Right lobe of liver (tissue), 4 donors: Measurements from ENCODE around the gene DUSP6.

Experiments
- POLR2A ChIP-seq: fragments of 450-650 bp; IDR thresholded peaks from one replicate; pipeline ENCODE4 v1.6.1; 2017; ENCODE audit warnings: antibody characterized with exemption, mild to moderate bottlenecking
- TF ChIP-seq, protein P1 (sequence below), 4 donors: fragments of 200-600 bp in 3 of 4; fragments of 450-650 bp in 1 of 4; IDR thresholded peaks; one replicate each; pipeline versions ENCODE4 v1.5.1 to v1.8.0; 2016 to 2022; ENCODE audit warnings: antibody characterized with exemption in 4 of 4, mild to moderate bottlenecking in 2 of 4
- donor health status: DM: no; HTN: no; CAD: no.
- donor health status: DM: no; HTN: no; CAD: no.
- donor health status: DM: no; HTN: yes; CAD: no.

DNA sequence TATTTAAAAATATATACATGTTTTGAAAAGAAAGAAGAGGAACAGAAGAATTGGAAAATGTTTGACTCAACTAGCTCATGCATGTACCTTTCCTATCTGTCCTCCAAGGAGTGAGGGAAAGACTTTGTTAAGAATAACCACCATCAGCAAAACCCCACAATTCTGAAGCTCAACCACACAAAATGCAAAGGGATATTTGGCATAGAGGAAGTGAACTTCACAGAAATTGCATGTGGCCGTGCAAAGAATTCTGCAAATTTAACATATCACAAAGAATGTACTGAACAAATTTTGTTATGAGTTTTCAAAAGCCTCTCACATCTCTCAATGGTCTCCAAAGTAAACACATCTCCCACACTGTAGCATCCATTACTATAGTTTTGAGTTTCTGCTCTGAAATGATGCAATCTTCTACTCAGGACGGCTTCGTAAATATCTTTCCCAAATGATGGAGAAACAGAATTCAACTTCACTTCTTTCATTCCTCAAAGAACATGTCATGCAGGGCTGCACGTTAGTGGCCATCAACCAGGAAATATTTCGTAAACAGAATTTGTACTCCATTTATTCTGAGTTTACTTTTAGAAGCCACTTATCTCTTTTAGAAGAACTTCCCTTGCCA, 17.6 kb downstream of the DUSP6 start:
- TF ChIP-seq, protein P1, sequence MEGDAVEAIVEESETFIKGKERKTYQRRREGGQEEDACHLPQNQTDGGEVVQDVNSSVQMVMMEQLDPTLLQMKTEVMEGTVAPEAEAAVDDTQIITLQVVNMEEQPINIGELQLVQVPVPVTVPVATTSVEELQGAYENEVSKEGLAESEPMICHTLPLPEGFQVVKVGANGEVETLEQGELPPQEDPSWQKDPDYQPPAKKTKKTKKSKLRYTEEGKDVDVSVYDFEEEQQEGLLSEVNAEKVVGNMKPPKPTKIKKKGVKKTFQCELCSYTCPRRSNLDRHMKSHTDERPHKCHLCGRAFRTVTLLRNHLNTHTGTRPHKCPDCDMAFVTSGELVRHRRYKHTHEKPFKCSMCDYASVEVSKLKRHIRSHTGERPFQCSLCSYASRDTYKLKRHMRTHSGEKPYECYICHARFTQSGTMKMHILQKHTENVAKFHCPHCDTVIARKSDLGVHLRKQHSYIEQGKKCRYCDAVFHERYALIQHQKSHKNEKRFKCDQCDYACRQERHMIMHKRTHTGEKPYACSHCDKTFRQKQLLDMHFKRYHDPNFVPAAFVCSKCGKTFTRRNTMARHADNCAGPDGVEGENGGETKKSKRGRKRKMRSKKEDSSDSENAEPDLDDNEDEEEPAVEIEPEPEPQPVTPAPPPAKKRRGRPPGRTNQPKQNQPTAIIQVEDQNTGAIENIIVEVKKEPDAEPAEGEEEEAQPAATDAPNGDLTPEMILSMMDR (IDR thresholded peaks at IDR 0.05), result no peak
- no peak for TF ChIP-seq POLR2A
